Left lung (tissue), 10 donors: Measurements from ENCODE around the gene ANKRD52. TPM values are rescaled to one million over a fixed set of nuclear protein-coding genes. Genes with fewer than 3 reads are reported as not detected.

Source experiments
- ATAC-seq: fragments of 200-7000 bp; cut with Tn5 transposase; one replicate; pipeline ENCODE4 v1.9.1; 2020; ENCODE audit warnings: moderate library complexity
- DNase-seq, 4 donors: peaks; one replicate each; pipeline ENCODE4 v3.0.0-alpha.2; 2013 to 2020
- H3K27ac ChIP-seq, 2 donors: fragments of 200-600 bp; sonication (generic) in 1 of 2; one replicate each; pipeline versions ENCODE4 v1.5.0 to v1.8.0; 2020 to 2021
- H3K27me3 ChIP-seq, 2 donors: fragments of 200-600 bp; sonication (generic) in 1 of 2; one replicate each; pipeline versions ENCODE4 v1.5.0 to v1.8.0; 2020 to 2021
- H3K36me3 ChIP-seq, 2 donors: fragments of 200-600 bp; sonication (generic) in 1 of 2; one replicate each; pipeline versions ENCODE4 v1.5.0 to v1.8.0; 2020 to 2021
- H3K4me1 ChIP-seq, 2 donors: fragments of 200-600 bp; one replicate each; pipeline ENCODE4 v1.8.0; 2021
- H3K4me3 ChIP-seq, 2 donors: fragments of 200-600 bp; sonication (generic) in 1 of 2; one replicate each; pipeline versions ENCODE4 v1.5.0 to v1.8.0; 2020 to 2021; ENCODE audit warnings: mild to moderate bottlenecking in 1 of 2
- H3K9me3 ChIP-seq, 2 donors: fragments of 200-600 bp; sonication (generic) in 1 of 2; one replicate each; pipeline versions ENCODE4 v1.5.0 to v1.8.0; 2020 to 2021
- intact Hi-C, 2 donors: fragments of 100-400 bp; cut with DNase I; formaldehyde crosslinking; loops; one replicate each; pipeline versions ENCODE4 v1.11.2 to v1.14.2; 2022
- polyA plus RNA-seq, 6 donors: library from polyadenylated mRNA; unstranded; fragments of 120-200 nt; gene quantifications; one replicate each; pipeline ENCODE4 v1.2.1, GENCODE V29; 2013; ENCODE audit not compliant: insufficient read length in 6 of 6
- total RNA-seq, 2 donors: library from RNA; stranded (reverse); fragmentation: NEBNext Ultra II Directional; extraction: Animal tissue kit (Norgen Biotek cat#: 25700); gene quantifications; one replicate each; pipeline ENCODE4 v1.2.1, GENCODE V29; 2021
- TF ChIP-seq, protein P1 (sequence below), 2 donors: fragments of 200-600 bp; sonication (generic) in 1 of 2; IDR thresholded peaks; one replicate each; pipeline versions ENCODE4 v1.5.0 to v1.8.0; 2021; ENCODE audit warnings: antibody characterized with exemption in 2 of 2
- donor health status: DM: no; HTN: yes; CAD: no.
- donor health status: DM: no; HTN: no; CAD: no.

Gene ANKRD52
- total and polyA plus RNA-seq, 8 donors, result 24.6 to 40.1 (median 32.6) TPM

DNA sequence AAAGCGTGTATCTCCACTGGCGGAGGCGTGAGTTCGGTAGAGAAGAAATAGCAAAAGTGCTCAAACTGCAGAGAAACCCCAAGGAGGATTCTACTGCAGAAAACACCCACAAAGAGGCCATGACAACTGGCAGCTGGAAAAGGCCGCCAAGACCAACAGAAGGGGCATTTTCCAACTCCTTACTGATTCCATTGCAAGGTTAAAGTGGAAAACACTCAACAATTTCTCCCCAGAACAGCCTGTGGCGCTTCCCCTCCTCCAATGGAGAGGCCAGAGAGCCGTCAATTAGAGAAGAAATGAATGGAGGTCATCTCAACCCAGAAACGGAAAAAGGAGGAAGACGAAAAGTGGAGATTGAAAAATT is 618 bp upstream of the ANKRD52 start:
- intact Hi-C loops, result no loop called here
- Histone ChIP-seq H3K9me3 (no peaks in the 10 kb centered on the region), H3K4me1 (peaks cover 16 to 27% of the 10 kb centered on the region in 2 donors), H3K27me3 (no peaks in the 10 kb centered on the region), H3K27ac (peak overlapping the region; percentile 86 to 90), H3K36me3 (peaks cover 0 to 21% of the 10 kb centered on the region in 2 donors), H3K4me3 (peak overlapping the region; percentile 95 to 96)
- DNase-seq (no peak), ATAC-seq (no peak)
- TF ChIP-seq, protein P1, sequence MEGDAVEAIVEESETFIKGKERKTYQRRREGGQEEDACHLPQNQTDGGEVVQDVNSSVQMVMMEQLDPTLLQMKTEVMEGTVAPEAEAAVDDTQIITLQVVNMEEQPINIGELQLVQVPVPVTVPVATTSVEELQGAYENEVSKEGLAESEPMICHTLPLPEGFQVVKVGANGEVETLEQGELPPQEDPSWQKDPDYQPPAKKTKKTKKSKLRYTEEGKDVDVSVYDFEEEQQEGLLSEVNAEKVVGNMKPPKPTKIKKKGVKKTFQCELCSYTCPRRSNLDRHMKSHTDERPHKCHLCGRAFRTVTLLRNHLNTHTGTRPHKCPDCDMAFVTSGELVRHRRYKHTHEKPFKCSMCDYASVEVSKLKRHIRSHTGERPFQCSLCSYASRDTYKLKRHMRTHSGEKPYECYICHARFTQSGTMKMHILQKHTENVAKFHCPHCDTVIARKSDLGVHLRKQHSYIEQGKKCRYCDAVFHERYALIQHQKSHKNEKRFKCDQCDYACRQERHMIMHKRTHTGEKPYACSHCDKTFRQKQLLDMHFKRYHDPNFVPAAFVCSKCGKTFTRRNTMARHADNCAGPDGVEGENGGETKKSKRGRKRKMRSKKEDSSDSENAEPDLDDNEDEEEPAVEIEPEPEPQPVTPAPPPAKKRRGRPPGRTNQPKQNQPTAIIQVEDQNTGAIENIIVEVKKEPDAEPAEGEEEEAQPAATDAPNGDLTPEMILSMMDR (IDR thresholded peaks at IDR 0.05), result no peak

DNA sequence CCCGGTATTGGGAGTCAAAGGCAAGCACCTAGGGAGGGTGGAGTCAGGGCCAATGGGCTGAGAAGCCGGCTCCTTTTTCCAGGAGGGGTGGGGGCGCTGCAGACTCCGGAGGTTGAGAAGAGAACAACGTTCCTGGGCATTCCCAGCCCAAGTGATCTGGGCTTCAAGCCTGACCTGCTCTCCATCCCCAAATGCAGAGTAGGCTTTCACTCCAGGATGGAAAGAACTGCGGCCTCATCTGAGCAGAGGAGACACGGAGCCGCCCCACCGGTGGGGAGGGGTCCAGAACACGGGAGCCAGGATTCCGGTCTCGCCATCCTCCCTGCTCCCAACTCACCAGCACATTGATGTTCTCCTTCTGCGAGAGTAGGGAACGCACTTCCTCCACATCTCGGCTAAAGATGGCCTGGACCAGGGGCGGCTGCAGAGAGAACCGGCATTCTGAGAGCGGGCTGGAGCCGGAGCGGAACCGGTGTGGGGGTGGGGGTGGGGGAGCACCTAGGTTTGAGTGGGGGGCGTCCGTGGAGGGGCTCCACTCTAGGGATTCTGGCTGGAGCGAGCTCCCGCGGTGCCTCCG is 605 bp downstream of the ANKRD52 start:
- intact Hi-C loops, result no loop called here
- ATAC-seq, result peak; percentile 55
- Histone ChIP-seq H3K9me3 (no peaks in the 10 kb centered on the region), H3K36me3 (peaks cover 0 to 33% of the 10 kb centered on the region in 2 donors), H3K27me3 (no peaks in the 10 kb centered on the region), H3K4me3 (peak overlapping the region; percentile 95 to 96), H3K27ac (peak overlapping the region; percentile 86 to 90), H3K4me1 (peaks cover 16 to 27% of the 10 kb centered on the region in 2 donors)
- TF ChIP-seq, protein P1 (IDR thresholded peaks at IDR 0.05), result no peak
- peak in 1 of 4 donors; percentile 21 for DNase-seq

DNA sequence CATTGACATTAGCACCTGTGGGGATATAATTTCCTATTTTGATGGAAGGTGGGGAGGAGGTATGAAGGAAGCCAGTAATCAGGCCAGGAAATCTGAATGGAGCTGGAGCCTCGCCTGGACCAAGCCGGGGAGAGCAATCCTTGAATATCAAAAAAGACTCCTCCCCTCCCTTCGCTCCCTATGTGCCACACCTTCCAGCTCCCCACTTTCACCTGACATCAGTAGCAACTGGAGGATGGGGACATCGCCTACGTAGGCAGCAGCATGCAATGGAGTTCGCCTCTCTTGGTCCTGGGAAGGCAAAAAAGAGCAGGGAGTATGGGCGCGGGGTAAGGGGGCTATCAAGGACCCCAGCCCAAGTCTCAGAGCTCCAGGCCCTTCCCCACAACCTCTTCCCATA is 1.1 kb downstream of the ANKRD52 start:
- intact Hi-C loops, result no loop called here
- DNase-seq, result no peak
- H3K27ac ChIP-seq, result no peak overlapping the region
- H3K9me3 ChIP-seq, result no peaks in the 10 kb centered on the region
- no peaks in the 10 kb centered on the region for H3K27me3 ChIP-seq
- peaks cover 16 to 27% of the 10 kb centered on the region in 2 donors for H3K4me1 ChIP-seq
- peaks cover 2 to 38% of the 10 kb centered on the region in 2 donors for H3K36me3 ChIP-seq
- TF ChIP-seq, protein P1 (IDR thresholded peaks at IDR 0.05), result no peak
- ATAC-seq, result no peak
- peak overlapping the region; percentile 95 to 96 for H3K4me3 ChIP-seq

DNA sequence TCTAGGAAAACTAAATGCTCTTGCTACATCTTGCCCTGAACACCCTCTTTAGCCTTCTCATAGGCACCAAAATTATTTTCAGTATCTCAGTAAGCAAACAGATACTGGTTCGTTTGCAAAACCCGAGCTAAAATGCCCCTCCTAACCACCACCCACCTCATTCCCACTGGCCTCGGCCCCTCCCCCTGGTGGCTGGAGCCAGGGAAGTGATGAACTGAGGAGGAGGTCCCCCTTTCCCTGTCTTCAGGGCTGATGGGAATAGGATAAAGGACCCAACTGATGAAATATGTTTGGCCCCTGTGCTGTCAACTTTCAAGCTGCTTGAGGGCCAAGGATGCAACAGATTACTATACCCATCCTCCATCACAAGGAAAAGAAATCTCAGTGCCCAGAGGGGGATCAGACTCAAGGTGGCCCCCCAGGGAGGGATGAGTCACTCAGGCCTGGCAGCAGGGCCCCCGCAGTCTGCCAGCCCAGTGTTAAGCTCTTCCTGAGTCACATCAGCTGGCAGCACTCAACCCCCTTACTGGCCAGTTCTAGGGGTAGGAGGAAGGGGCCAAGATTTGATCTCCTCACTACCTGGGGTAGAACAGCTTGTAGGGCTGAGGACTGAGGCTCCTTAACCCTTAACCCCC is 1.7 kb downstream of the ANKRD52 start:
- H3K4me3 ChIP-seq, result no peak overlapping the region
- peaks cover 16 to 27% of the 10 kb centered on the region in 2 donors for H3K4me1 ChIP-seq
- TF ChIP-seq, protein P1 (IDR thresholded peaks at IDR 0.05), result no peak
- intact Hi-C loops, result no loop called here
- H3K9me3 ChIP-seq, result no peaks in the 10 kb centered on the region
- no peak overlapping the region for H3K27ac ChIP-seq
- H3K27me3 ChIP-seq, result no peaks in the 10 kb centered on the region
- DNase-seq, result no peak
- no peak for ATAC-seq
- peaks cover 7 to 44% of the 10 kb centered on the region in 2 donors for H3K36me3 ChIP-seq

DNA sequence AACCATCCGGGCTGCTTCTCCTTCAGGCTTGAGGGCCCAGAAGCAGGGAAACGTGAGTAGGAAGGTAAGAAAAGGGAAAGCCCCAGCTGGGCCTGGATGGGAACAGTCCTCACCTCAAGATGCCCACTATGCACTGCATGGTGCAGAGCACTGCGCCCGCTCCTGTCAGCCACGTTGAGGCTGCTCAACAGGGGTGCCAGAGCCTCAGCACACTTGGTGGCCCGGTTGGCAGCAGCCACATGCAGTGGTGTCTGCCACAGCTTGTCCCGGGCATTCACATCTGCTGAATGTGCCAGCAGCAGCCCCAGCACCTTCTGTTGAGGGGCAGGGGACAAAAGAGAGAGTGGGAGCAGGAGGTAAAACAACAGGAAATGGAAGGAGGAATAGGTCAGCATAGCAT is 2.5 kb downstream of the ANKRD52 start:
- Histone ChIP-seq H3K4me3 (no peak overlapping the region), H3K27me3 (no peaks in the 10 kb centered on the region), H3K4me1 (peaks cover 16 to 27% of the 10 kb centered on the region in 2 donors), H3K27ac (no peak overlapping the region), H3K36me3 (peaks cover 7 to 52% of the 10 kb centered on the region in 2 donors), H3K9me3 (no peaks in the 10 kb centered on the region)
- no peak for ATAC-seq
- TF ChIP-seq, protein P1 (IDR thresholded peaks at IDR 0.05), result no peak
- intact Hi-C loops, result no loop called here
- no peak for DNase-seq
